22Rv1 (cell line): Measurements from ENCODE around the gene C11orf86.

Experiments
- CTCF ChIP-seq: fragments of 450-650 bp; IDR thresholded peaks from 2 replicates; pipeline ENCODE4 v1.5.1; 2017; ENCODE audit warnings: mild to moderate bottlenecking
- ZFX ChIP-seq: fragments of 450-650 bp; IDR thresholded peaks from 2 replicates; pipeline ENCODE4 v1.6.1; 2017; ENCODE audit warnings: antibody characterized with exemption, borderline replicate concordance

DNA sequence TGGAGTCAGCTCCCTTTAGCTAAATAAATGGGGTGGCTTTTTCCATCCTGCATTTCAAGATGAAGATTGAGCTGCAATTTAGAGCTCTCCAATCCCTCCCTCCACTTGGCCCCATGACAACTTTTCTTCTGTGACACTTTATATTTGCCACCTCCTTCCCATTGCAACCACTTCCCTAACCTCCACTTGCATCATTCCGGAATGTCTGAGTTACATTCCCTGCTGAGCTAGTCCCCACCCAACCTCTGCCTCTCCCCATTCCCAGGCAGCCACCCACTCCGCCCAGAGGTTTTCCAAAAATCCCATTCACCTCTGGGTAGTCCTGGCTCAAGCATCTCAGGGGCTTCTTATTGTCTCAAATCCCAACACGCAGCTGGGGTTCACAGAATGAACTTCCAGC, 41.6 kb upstream of the C11orf86 start:
- no peak for TF ChIP-seq CTCF
- no peak for TF ChIP-seq ZFX
